ENCODE measurements around the gene MYL10.

Gene MYL10

GRCh38 chr7:101564778-101565211, 64.3 kb downstream of the MYL10 start:
- TF ChIP-seq CTCF (IDR thresholded peaks at IDR 0.05; ENCODE audit: low read length, missing control alignments): no peak
- DNase-seq (ENCODE audit: low read depth): no peak
- H3K4me3 ChIP-seq (replicated peaks; ENCODE audit: low read depth, low read length): no peak overlapping the region

- no peak overlapping the region for H3K4me3 ChIP-seq (replicated peaks; ENCODE audit: low read depth, low read length)
- no peak for DNase-seq (ENCODE audit: low read depth)
- TF ChIP-seq CTCF (IDR thresholded peaks at IDR 0.05; ENCODE audit: low read length, missing control alignments): no peak
Observed at GRCh38 chr7:101563943-101564777, 64.9 kb downstream of the MYL10 start.
